Measurements from ENCODE around the gene GPALPP1.
"Not testable (repeated sequence)": the region's sequence is repeated elsewhere in the genome, so short reads cannot be mapped to it uniquely, and the experiment has no call there.

The GPALPP1 gene, protein sequence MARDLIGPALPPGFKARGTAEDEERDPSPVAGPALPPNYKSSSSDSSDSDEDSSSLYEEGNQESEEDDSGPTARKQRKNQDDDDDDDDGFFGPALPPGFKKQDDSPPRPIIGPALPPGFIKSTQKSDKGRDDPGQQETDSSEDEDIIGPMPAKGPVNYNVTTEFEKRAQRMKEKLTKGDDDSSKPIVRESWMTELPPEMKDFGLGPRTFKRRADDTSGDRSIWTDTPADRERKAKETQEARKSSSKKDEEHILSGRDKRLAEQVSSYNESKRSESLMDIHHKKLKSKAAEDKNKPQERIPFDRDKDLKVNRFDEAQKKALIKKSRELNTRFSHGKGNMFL

DNA sequence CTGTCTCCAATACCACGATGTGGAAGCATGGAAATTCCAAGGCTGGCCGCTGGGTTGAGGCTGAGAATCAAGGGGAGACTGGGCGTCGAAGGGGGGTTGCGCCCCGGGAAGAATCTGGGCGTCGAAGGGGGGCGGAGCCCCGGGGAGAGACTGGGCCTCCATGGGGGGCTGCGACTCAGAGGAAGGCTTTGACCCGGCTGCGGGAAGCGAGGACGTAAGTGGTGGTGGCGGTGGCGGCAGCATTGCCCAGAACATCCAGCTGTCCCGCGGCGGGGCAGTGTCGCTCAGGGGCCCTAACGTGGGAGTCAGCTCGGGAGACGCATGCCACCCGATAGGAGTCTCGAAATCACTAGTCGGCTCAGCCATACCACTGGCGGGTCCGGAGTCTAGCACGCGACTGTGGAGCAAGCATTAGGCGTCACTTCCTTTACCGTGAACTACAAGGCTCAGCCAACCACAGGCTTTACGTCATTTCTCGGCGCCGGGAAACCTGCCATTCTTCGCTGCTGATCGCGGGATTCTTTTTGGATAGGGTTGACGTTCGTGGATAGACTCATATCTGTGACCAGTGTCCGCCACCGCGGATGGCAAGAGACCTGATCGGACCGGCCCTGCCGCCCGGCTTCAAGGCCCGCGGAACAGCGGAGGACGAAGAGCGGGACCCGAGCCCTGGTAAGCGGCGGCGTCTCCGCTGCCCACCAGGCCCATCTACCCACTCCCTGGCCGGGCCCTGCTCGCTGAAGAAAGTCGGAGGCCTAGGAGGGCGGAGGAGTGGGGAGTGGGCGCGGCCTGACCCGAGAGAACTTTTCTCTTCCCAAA, at the start of gene GPALPP1, which contains the start of gene NUFIP1:
Gene GPALPP1, plus strand, starts transcription at position 468 of the 819 bp plus-strand sequence. Its CDS starts 117 bp downstream, at position 585.
Gene NUFIP1, minus strand, starts transcription at position 401 of the 819 bp plus-strand sequence. Its CDS starts 35 bp downstream, at position 366.
- peak; percentile 18 for DNase-seq

DNA sequence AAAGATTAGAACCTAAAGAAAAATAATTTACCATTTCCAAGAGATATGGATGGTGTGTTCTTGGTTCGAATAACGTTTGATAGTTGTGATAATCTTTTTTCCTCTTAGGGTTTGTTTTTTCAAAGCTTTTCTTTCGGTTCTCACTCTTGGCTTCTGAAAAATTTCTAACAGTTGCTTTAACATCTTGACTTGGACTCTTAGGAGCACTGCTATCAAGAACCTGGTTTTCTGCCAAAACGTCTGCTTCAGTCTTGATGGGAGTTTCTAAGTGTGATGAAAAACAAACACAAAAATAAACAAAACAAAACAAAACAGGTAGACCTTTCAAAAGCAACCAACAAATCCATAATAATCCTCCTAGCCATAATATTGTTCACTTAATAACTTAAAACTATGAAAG, 45.9 kb upstream of the GPALPP1 start:
- DNase-seq, result not testable (repeated sequence)

DNA sequence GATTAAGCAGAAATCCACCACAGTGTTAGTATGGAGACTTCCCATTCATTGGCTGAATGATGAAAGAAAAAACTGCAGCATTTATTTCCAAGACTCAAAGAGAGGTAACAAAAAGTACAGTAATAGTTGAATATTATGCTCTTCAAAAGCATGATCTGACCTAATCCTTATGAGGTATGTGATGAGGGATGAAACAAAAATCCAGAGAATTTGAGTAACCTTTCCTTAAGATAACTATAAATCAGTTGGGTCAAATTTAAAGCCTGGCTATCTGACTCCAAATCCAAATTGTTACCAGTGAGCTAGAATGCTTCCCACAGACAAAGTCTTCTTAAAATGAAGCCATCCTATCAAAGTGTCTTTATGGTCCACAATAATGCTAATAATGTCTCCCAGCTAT, 38.2 kb upstream of the GPALPP1 start:
- DNase-seq, result no peak

DNA sequence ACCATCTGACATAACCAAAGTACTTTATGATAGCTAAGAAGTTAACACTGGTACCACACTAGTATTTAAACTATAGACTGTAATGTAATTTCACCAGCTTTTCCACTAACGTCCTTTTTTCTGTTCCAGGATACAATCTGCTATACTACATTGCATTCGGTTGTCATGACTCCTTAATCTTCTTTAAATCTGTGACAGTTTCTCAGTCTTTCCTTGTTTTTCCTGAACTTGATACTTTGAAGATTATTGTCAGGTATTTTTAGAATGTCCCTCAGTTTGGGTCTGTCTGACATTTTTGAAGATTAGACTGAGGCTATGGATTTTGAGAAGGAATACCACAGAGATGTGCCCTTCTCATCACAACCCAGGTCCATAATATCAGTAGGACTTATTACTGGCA, 36.7 kb upstream of the GPALPP1 start:
- DNase-seq, result no peak

DNA sequence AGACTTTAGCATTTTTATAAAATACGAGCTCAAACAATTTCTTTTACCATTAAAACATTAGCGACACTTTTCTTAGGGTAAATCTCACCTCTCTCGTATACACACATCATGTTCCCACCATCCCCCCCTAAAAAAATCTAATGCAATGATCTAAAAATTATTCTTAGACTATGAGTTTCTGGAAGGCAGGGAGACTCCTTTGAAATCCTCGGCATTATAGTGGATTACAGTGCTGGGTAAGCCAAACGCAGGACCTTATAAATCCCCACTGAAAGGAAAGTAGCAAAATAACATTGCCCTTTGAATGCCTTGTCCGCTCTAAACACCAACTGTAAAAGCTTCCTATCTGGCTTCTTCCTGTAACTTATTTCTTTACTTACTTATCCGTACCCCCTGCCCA, 35.1 kb upstream of the GPALPP1 start:
- DNase-seq, result no peak

DNA sequence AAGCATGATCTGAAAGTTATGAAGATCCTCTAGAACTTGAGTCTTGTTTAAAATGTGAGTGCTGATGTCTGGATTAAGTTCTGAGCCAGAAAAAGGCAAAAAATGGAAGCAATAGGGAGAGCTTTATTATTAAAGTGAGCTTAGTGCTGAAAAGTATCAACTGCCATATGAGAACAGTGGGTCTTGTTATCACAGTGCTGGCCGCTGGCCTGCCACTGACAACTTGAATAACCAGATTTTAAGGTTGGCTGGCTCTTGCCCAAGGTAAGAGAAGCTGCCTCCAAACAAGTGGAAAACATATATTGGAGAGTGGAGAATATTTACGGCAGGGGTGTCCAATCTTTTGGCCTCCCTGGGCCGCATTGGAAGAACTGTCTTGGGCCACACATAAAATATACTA, 33.9 kb upstream of the GPALPP1 start:
- DNase-seq, result no peak

DNA sequence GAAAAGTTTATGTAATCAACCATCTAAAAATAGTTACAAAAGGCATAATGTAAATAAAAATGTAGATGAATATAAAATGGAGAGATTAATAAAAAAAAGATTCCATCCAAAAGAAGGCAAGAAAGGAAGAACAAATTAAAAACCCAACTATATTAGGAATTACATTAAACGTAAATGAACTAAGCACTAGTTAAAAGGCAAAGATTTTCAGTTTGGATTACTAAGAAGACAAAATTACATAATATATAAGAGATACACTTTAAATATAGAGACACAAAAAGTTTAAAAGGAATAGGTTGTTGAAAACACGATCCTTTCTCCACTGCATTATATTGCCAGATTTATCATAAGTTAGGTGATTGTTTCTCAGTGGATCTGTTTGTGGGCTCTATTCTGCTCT, 27.3 kb upstream of the GPALPP1 start:
- no peak for DNase-seq

DNA sequence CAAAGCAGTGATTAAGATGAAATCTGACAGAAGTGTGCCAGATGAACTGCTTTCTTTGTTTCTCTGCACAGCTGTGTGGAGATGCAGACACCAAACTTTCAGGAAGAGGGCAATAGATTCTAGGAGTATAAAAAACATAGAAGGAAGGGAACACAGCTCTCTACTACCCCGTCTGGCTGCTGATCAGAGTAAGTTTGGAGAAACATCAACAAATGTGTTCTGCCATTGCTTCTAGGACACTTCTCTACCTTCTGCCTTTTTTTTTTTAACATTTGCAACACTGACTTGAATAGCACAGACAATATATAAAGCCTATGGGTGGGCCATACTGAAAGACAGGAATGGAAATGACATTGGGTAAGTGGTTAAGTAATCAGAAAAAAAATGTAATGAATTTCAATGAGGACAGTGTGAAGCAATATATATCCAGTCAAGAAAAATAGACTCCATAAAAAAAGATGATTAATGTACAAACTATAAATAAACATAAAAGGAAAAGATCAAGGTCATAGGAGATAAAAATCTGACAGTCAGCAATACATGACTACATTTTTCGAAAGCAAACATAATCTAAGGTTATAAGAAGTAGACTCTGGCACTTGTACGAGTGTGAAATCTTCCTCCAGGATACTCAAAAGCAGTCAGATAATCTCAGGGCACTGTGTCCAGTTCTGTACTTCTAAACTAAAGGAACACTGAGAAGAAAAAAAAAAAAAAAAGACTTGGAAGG, 21.5 kb upstream of the GPALPP1 start:
- no peak for DNase-seq

DNA sequence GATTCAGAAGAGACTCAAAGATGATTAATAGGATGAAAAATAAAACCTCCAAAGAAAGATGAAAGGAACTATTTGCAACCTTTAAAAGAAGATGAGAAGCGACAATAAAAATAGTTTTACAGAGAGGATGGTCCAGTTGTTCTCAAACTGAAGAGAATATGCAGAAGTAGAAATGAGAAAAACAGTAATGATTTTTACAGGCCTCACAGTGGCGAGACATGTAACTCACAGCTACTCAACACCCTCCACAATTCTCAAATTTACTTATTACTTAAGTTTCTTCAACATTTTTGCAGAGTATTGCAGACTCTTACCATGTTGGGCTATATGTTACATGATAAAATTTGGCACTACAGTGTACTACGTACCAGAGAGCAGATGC, 20.9 kb upstream of the GPALPP1 start:
- DNase-seq, result no peak

DNA sequence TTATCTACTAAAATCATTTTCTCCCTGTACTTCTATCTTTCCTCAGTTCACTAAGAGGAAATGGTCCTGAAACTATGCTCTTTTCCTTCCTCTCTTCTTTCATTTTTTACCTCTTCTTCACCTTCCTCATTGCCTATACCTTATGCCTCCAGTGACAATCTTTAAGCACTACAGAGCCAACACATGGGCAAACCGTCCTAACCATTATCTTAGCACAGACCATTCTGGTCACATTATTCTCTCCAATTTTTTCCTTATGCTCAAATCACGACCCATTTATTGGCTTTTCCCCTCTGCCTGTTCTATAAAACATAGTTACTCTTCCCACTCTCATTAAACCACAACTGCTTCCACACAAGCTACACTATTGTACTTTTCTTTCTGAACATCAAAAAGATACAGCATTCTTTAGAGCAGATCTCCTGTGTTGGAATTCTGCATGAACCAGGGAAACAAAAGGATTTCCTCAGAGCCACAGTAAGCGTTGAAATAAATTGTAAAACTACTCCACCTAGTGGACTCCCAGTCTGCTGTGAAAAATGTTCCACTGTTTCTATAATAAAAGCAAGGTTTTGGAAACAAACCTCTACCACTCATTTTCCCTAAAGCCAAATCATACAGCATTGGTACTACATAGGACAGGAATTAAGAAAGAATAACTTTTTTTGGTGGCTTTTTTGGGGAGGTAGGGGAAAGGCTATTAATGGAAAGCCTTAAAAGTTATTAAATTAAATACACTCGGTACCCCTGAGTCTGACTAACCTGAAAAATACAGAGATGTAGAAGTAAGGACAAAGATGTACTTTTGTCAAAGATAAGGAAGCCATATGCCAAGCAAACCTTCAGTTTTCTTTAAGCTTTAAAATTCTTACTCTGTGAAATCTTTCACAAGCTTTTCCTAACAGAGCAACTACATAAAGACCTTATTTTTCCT, 19.5 kb upstream of the GPALPP1 start:
- no peak for DNase-seq

DNA sequence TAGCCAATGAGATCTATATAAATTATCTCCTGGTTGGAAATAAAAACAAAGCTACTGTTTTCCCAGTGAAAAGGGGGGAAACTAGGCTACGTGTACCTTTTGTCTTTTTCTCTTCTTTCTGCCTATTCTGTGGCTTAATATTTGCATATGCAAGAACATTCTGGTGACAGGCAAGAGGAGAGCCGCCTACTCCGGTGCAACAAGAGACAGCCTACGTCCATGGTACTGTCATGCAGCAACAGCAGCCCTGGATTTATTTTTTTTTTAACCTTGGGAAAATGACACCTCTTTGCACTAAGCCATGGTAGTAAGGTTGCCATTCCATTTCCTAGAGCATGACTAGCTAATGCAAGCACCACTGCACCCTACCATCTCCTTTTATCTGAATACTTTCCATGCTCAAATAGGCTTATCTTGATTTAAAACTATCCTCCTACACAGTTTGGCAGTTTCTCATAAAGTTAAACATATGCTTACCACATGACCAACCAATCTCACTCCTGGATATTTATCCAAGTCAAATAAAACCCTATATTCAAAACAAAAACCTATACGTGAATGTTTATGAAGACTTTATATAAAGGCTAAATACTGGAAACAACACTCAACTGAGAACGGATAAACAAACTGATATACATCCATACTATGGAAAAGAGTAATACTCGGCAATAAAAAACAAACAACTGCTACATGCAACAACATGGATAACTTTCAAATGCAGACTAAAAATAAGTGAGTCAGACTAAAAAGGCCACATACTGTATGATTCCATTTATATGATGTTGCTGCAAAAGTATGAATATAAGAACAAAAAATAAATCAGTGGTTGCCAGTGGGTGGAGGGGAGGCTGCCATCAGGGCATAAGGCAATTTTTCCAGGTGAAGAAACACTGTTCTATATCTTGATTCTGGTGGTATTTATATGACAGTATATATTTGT, 17.4 kb upstream of the GPALPP1 start:
- DNase-seq, result no peak

DNA sequence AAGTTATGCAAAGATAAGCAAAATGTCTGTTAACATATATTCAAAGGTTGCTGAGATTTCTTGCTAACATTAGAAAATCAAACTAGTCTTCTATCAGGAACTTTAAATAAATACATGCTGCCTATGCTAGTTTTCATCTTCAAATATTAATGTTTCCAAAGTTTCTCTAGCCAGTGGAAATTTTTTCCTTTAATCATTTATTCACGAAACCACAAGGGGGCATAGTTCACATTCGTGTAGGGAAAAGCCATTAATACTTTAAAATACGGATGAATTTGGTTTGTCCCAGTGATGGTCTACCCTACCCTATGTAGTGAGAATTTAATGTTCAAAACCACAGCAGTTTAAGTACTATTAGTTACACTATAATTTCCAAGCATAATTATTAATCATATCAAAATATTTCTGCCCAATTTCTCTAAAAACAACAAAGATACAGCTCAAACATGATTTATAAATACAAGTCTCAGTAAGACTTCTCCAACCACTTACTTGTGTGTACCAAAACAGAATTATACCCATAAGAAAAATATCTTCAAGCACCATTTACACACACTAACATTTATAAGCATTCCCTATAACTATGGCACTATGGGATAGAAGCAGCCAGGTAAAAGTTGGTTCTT, 16.3 kb upstream of the GPALPP1 start:
- no peak for DNase-seq

DNA sequence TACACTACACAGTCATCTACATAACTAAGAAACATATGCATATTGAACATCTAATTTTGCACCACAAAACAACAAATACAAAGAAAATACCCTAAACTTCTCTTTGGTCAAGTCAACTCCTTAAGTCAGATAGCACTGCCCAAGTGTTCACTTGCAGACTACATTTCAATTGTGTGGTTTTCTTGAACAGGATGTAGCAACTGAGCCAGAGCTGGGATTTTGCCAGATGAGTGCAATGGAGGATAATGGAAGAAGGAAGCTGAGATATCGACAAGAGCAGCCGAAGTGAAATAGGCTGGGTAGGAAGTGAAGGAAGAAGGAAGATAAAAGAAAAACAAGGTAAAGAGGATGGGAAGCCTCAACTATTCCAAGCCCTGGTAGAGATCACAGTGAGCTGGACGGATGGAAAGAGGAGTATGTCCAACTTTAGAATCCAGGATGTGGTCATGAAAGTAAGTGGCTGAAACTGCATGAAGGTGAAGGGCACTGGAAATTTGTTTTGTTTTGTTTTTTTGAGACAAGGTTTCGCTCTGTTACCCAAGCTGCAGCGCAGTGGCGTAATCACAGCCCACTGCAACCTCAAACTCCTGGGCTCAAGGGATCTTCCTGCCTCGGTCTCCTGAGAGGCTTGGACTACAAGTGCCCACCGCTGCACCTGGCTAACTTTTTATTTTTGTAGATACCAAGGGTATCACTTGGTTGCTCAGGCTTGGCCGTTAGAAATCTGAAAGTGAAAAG, 15.1 kb upstream of the GPALPP1 start:
- DNase-seq, result no peak

DNA sequence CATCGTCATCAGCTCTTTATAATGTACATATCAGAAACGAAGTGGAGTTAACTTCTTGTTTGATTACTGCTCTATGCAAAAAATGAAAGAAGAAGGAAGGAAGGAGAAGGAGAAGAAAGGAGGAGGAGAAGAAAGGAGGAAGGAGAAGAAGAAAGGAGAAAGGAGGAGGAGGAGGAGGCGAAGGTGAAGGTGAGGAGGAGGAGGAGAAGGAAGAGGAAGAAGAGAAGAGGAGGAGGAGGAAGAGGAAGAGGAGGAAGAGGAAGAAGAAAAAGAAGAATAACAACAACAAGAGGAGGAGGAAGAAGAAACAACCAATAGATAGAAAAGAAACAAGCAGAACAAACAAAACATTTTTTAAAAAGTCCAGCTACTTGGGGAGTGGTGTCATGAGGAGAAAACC, 13.1 kb upstream of the GPALPP1 start:
- DNase-seq, result no peak

DNA sequence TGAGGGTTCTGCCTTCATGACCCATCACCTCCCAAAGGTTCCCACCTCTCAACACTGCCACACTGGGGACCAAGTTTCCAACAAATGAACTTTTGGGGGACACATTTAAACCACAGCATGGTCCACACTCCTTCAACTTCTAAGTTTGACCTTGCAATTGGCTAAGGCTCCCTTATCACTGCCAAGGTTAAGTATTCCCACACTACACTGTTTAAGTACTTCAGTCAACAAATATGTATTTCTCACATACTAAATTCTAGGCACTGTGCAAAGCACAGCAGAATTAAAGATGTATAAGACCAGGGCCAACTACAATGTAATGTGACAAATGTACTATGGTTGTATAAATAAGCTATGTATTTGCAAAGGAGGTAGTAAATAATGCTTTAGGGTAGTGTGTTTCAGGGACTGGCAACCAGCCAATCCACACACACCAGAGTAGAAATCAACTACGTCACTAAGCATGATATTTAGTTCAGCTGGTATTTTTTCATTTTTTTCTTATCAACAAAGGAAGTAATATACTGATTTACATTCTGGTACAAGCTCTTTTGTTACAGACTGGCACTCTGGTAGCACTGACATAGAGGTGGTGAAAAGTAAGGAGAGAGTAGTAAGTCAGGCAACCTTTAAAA, 12.3 kb upstream of the GPALPP1 start:
- no peak for DNase-seq

DNA sequence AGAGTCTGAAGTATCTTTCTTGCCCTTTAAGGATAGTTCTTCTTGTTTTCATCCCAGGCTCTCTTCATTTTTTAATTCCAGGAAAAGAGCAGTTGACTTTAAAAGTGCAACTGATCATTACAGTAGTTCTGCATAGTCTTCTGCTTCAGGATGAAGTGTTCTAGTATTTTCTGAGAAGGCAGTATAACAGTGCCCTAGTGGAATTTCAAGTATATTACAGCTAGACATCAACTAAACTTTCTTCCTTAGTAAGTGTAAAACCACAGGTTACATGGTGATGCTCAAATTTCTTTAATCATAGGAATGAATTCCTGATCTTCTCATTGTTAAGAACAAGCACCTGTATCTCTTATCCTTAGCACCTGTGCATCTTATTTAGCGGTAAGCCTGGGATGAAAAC, 11.0 kb upstream of the GPALPP1 start:
- DNase-seq, result no peak

DNA sequence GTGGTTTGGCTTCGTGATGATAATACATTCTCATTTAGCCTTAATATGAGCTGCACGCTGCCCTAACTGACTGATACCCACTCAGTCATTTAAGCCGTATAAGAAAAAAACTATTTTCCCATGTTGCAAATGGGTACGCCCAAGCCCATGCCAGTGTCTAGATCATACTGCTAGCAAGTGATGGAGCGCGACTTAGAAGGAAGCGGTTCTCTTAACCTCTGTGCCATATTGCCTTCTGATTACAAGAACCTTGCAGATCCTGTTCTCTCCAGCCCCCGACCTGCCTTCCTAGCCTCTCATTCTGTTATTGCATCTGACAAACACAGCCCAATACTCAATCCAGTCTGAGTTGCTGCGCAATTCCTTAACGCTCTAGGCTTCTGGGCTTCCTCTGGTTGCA, 603 bp downstream of the GPALPP1 start:
- no peak for DNase-seq

DNA sequence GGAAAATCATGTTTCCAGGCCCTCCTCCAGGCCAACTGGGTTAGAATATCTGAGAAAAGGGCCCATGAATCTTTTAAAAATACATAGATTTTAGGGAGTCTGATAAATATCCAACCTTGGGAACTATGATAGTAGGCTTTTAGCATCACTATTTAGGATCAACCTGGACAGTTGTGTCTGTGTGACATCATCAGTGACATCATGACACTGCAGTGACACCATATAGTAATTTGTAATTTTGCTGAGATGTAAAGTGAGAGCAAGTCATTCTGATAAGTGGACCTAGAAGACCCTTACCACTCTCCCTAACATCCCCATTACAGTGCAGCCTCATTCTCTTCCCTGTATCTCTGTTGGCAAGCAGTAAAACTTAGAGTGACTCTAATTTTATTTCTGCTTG, 14.1 kb downstream of the GPALPP1 start:
- no peak for DNase-seq

DNA sequence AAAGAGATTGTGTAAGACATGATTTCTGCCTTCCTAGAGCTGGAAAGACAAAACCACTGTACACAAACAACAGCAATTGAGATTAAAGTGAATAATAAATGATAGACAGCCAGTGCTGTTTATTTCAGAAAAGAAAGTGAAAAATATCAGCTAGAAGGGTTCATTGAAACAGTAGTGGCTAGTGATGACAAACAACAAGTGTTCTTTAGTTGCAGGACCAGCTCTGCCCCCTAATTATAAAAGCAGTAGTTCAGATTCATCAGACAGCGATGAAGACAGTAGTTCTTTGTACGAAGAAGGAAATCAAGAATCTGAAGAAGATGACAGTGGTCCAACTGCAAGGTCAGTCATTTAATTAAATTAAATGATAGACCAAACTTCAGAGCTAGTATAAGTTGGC, 14.8 kb downstream of the GPALPP1 start:
- no peak for DNase-seq

DNA sequence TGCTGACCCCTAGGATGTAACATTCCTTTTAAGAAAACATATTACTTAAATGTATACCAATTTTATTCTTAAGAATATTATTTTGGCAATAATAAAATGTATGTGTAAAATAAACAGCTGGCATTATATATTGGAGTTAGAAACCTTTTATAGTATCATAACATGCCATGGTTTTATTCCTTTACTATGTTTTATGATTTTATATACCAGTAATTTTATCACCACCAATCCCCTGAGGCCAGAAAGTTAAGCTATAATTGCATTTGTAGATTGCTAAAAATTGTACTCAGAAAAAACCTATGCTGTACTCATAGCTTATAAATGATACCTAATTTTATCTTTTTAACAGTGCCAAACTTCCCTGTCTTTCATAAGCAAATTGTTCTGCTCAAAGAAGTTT, 17.9 kb downstream of the GPALPP1 start:
- DNase-seq, result no peak
